Mesothelial cell of epicardium (in vitro differentiated cells): Measurements from ENCODE around the gene BTBD16. TPM values are rescaled to one million over a fixed set of nuclear protein-coding genes. Genes with fewer than 3 reads are reported as not detected.

Experiments used
- DNase-seq, 2 experiments: peaks; one replicate each; pipeline ENCODE4 v3.0.0; 2021; ENCODE audit warnings: low spot score in 2 of 2; ENCODE audit not compliant: unreplicated experiment in 2 of 2
- H3K27ac Mint-ChIP-seq: 2 replicates; pipeline ENCODE4 v1.8.0; 2021; ENCODE audit warnings: mixed read lengths
- H3K27me3 Mint-ChIP-seq: 2 replicates; pipeline ENCODE4 v1.8.0; 2021; ENCODE audit warnings: low read depth, mixed read lengths
- H3K36me3 Mint-ChIP-seq: 2 replicates; pipeline ENCODE4 v1.8.0; 2021; ENCODE audit warnings: mixed read lengths
- H3K4me1 Mint-ChIP-seq: 2 replicates; pipeline ENCODE4 v1.8.0; 2021; ENCODE audit warnings: mixed read lengths
- H3K4me3 Mint-ChIP-seq: 2 replicates; pipeline ENCODE4 v1.8.0; 2021; ENCODE audit warnings: mild to moderate bottlenecking, moderate library complexity, mixed read lengths
- H3K9me3 Mint-ChIP-seq: 2 replicates; pipeline ENCODE4 v1.8.0; 2021; ENCODE audit warnings: mixed read lengths
- total RNA-seq: library from RNA; stranded (reverse); gene quantifications from 3 replicates; pipeline ENCODE4 v1.2.1, GENCODE V29; 2021
- TF ChIP-seq, protein P1 (sequence below): fragments of 200-600 bp; sonication (generic); IDR thresholded peaks from one replicate; pipeline ENCODE4 v1.5.0; 2021; ENCODE audit warnings: antibody characterized with exemption; ENCODE audit not compliant: unreplicated experiment

Gene BTBD16
- total RNA-seq, 1 donor from 2014 or later, result not detected

GRCh38 chr10:122329416-122329815, 58.3 kb downstream of the BTBD16 start:
- TF ChIP-seq, protein P1, sequence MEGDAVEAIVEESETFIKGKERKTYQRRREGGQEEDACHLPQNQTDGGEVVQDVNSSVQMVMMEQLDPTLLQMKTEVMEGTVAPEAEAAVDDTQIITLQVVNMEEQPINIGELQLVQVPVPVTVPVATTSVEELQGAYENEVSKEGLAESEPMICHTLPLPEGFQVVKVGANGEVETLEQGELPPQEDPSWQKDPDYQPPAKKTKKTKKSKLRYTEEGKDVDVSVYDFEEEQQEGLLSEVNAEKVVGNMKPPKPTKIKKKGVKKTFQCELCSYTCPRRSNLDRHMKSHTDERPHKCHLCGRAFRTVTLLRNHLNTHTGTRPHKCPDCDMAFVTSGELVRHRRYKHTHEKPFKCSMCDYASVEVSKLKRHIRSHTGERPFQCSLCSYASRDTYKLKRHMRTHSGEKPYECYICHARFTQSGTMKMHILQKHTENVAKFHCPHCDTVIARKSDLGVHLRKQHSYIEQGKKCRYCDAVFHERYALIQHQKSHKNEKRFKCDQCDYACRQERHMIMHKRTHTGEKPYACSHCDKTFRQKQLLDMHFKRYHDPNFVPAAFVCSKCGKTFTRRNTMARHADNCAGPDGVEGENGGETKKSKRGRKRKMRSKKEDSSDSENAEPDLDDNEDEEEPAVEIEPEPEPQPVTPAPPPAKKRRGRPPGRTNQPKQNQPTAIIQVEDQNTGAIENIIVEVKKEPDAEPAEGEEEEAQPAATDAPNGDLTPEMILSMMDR, result no peak
- no peak for DNase-seq
- Mint-ChIP-seq H3K4me3 (no peak overlapping the region), H3K27me3 (peaks cover 28% of the 10 kb centered on the region), H3K4me1 (no peaks in the 10 kb centered on the region), H3K27ac (no peak overlapping the region), H3K36me3 (no peaks in the 10 kb centered on the region), H3K9me3 (peaks cover 3% of the 10 kb centered on the region)

DNA sequence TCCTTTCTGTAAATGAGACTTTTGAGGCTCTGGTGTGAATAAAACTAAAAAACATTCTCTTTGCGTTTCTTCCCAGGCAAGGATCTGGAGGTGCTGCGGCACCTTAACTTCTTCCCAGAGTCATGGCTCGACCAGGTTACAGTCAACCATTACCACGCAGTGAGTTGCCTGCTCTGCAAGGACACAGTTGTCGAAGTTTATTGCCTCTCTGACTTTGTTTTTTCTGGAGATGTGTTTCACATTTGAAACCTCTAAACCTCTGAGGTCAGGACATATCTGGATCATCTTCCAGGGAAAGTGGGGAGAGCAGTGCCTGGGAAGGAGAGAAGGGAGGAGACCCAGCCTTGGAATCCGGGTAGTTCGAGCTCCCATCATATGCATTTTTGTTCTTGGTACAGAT, 60.0 kb downstream of the BTBD16 start:
- Mint-ChIP-seq H3K36me3 (no peaks in the 10 kb centered on the region), H3K27ac (no peak overlapping the region), H3K27me3 (peaks cover 28% of the 10 kb centered on the region), H3K4me3 (no peak overlapping the region), H3K9me3 (no peaks in the 10 kb centered on the region), H3K4me1 (no peaks in the 10 kb centered on the region)
- no peak for DNase-seq
- TF ChIP-seq, protein P1, result no peak

DNA sequence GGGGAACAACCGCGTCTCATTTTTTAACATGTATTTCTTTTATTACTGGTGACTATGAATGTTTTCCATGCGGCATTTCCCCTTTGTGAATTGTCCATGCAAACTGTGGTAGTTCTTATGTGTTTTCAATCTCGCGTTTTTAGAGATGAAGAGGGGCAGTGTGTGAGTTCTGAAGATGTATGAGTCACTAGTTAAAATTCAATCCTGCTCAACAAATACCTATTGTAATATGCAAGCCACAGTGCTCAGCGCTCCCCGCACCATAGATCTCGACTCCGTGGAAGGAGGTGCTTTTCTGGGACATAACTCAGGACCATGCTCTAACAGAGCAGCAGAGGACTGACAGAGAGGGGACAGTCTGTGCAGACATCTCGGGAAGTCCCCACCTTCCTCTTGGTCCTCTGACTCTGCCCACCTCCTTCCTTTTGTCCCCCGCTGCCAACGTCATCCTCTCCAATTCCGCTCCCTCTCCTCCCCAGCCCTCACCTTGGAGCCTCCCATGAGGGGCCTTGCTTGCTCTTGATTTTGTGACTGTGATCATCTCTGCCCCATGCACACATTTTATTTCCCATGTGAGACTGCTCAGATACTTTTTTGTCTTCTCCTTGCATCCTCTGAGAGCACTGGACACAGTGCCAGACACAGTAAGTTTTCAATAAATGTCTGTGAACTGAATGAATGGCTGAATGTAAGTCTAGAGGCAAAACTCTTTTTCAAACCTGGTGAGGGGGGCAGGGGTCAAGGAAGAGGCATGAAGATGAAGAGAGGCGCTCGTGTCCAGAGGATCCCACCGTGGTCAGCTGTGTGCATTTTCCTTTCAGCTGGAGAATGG, 60.7 kb downstream of the BTBD16 start:
- Mint-ChIP-seq H3K4me1 (no peaks in the 10 kb centered on the region), H3K4me3 (no peak overlapping the region), H3K27ac (no peak overlapping the region), H3K27me3 (peaks cover 26% of the 10 kb centered on the region), H3K9me3 (no peaks in the 10 kb centered on the region), H3K36me3 (no peaks in the 10 kb centered on the region)
- no peak for DNase-seq
- TF ChIP-seq, protein P1, result no peak

GRCh38 chr10:122333037-122333436, 61.9 kb downstream of the BTBD16 start:
- Mint-ChIP-seq H3K27me3 (peaks cover 26% of the 10 kb centered on the region), H3K27ac (no peak overlapping the region), H3K4me1 (no peaks in the 10 kb centered on the region), H3K9me3 (no peaks in the 10 kb centered on the region), H3K36me3 (no peaks in the 10 kb centered on the region), H3K4me3 (no peak overlapping the region)
- TF ChIP-seq, protein P1, result no peak
- no peak for DNase-seq

DNA sequence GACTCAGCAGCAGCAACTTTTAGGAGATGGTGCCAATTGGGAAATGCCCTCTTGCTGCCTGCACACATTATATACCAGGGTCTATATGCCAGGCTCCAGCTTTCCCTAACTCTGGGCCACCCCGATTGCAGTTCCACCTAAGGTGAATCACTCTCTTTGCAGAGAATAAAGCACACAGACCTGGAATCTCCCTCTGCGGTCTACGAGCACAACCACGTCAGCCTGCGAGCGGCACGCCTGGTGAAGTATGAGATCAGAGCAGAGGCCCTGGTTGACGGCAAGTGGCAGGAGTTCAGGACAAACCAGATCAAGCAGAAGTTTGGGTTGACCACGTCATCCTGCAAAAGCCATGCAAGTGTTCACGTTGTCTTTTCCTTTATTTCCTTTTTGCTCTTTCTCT, 65.2 kb downstream of the BTBD16 start:
- Mint-ChIP-seq H3K4me3 (no peak overlapping the region), H3K27ac (no peak overlapping the region), H3K9me3 (no peaks in the 10 kb centered on the region), H3K4me1 (peaks cover 7% of the 10 kb centered on the region), H3K36me3 (no peaks in the 10 kb centered on the region), H3K27me3 (peaks cover 9% of the 10 kb centered on the region)
- DNase-seq, result no peak
- TF ChIP-seq, protein P1, result no peak
